GM12873 (cell line): ENCODE results near the gene MED12L.
A peak's percentile ranks its signal among the peaks of the same experiment; 100 is the strongest.

ENCODE experiments used
- TF ChIP-seq, protein P1 (sequence below): IDR thresholded peaks from 2 replicates; pipeline ENCODE4 v1.5.1; 2012; ENCODE audit warnings: low read depth, mild to moderate bottlenecking, moderate library complexity, low read length, control low read depth; ENCODE audit not compliant: insufficient read depth; ENCODE audit errors: missing control alignments

The MED12L gene

DNA sequence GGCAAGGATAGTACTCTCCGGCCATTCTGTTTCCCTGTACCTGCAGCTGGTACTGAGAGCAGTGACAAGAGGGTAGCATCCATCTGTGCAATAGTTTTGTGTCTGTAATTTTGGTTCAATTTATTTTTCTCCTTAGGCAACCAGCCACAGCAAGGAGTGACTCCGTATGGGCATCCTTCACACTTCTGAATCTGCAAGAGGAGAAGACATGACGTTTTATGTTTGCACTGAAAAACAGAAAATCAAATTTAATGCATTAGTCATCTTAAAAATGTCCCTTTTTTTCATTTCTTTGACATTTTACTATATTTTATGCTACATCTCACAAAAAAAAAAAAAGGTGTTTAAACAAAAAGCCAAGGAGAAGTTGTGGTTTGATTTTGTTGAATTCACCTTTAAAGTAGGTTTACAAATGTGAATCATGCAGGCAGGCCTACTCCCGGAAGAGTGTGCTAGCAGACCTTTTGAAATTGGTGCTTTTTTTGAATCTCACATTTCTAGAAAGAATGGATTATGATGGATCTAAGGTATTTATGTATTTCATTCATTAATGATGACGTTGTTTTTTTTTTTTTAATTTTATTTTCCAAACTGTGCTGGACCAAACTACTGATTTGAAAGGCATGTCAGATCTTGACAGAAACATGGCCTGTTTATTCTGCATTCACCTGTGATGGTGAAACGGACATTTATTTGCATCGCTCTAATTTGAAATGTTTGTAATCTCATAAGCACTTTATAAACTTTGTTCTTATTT, 347.3 kb downstream of the MED12L start:
- TF ChIP-seq, protein P1, sequence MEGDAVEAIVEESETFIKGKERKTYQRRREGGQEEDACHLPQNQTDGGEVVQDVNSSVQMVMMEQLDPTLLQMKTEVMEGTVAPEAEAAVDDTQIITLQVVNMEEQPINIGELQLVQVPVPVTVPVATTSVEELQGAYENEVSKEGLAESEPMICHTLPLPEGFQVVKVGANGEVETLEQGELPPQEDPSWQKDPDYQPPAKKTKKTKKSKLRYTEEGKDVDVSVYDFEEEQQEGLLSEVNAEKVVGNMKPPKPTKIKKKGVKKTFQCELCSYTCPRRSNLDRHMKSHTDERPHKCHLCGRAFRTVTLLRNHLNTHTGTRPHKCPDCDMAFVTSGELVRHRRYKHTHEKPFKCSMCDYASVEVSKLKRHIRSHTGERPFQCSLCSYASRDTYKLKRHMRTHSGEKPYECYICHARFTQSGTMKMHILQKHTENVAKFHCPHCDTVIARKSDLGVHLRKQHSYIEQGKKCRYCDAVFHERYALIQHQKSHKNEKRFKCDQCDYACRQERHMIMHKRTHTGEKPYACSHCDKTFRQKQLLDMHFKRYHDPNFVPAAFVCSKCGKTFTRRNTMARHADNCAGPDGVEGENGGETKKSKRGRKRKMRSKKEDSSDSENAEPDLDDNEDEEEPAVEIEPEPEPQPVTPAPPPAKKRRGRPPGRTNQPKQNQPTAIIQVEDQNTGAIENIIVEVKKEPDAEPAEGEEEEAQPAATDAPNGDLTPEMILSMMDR = no peak

DNA sequence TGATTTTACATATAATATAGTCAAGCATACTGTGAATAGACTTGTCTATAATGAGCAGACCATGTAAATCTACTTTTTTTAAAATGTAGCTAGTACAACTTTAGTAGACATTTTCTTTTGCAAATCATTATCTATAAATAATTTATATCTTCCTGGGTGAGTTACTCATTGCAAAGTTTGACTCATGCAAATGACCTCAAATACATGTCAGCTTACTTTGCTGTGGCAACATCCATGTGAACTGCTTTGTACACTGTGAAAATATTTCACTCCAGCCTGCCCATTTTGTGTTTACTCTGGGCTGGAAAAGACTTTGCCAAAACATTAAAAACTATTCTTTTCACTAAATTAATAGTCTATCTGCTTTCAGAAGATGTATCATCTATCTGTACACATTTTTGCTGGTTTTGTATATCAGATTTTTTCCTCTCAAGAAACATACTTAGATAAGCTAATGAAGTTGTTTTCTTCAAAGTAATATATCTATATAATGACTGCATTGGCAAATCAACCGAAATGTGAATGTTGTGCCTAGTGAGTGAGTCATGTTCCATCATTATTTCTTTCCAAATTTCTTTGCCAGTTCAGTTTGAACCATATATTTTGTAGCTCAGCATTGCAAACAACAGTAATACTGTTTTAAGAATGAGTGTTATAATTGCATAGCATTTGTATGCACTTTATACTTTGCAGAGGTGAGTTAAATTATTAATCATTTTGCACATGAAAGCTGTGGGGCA, 348.9 kb downstream of the MED12L start:
- TF ChIP-seq, protein P1 = no peak

- TF ChIP-seq, protein P1 = no peak
Observed at GRCh38 chr3:151436675-151437446, 351.4 kb downstream of the MED12L start.

- TF ChIP-seq, protein P1 = no peak
Observed at GRCh38 chr3:151437906-151438305, 352.4 kb downstream of the MED12L start.

DNA sequence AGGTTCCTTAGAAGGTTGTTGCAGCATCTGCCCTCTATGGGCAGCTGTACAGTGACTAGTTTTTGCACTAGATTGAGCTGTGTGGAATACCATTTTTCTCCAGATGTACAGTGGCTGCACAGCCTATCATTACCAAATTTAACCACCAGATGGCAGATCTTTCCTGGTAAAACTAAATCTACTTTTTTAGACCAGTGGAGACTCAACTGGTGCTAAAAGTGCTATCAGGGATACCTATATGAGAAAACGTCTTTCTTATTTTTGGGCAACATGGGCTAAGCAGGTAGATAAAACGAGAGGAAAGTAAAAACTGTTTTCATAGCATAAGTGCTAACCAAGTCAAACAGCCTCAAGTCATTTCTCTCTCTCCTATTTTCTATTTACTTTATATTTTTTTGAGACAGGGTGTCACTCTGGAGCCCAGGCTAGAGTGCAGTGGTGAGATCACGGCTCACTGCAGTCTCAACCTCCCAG, 354.2 kb downstream of the MED12L start:
- TF ChIP-seq, protein P1 = peak; percentile 64

- TF ChIP-seq, protein P1 = no peak
Observed at GRCh38 chr3:151440940-151441339, 355.5 kb downstream of the MED12L start.

- TF ChIP-seq, protein P1 = no peak
Observed at GRCh38 chr3:151443583-151443982, 358.1 kb downstream of the MED12L start.
